ENCODE results near the gene U2AF2.

GRCh38 chr19:55654323-55654867 is 440 bp upstream of the U2AF2 start:
- no peak for TF ChIP-seq CTCF (IDR thresholded peaks at IDR 0.05)
- TF ChIP-seq POLR2A (IDR thresholded peaks at IDR 0.05) = no peak

Data from esophagus squamous epithelium (tissue), 4 donors.